K562 (cell line): ENCODE results near the gene SHISA9. TPM values are rescaled to one million over a fixed set of nuclear protein-coding genes. Genes with fewer than 3 reads are reported as not detected.

Source experiments
- ATAC-seq: fragments of 200-7000 bp; cut with Tn5 transposase; 3 replicates; pipeline ENCODE4 v1.9.1; 2020; ENCODE audit warnings: moderate library complexity
- BruUV-seq: library from RNA; stranded (reverse); fragments of 400-500 nt; replicated peaks from 2 replicates; lab custom pipeline; 2021; lab: Mats Ljungman, UMichigan
- CTCF ChIA-PET: fragments of 300-600 bp; formaldehyde crosslinking; extraction: SDS; loops from one replicate; lab custom pipeline; 2021; ENCODE audit warnings: low intra/inter-chr PET ratio; lab: Yijun Ruan, JAX
- POLR2A ChIA-PET: fragments of 300-600, 350-650 bp; sonication (Branson Sonifier 250); formaldehyde crosslinking; extraction: SDS; loops from one replicate; lab custom pipeline; 2021; ENCODE audit warnings: antibody characterized with exemption, inconsistent platforms; lab: Yijun Ruan, JAX
- DNase-seq, 4 experiments: peaks; one replicate each; pipeline versions ENCODE4 v3.0.0 to v3.0.0-alpha.2; 2011 to 2018; ENCODE audit warnings: low spot score in 3 of 4, mixed read lengths in 3 of 4; ENCODE audit errors: extremely low read depth in 1 of 4
- FAIRE-seq: peaks from 2 replicates; lab custom pipeline; 2011; peaks lifted over from hg19 to GRCh38; lab: Jason Lieb, UNC
- H2AFZ ChIP-seq: 2 replicates; pipeline ENCODE4 v1.6.0; 2011; ENCODE audit warnings: low read depth, low read length, control low read depth, inconsistent platforms
- H3K27ac ChIP-seq: fragments of 200-600 bp; 3 replicates; pipeline ENCODE4 v1.8.0; 2011; ENCODE audit warnings: low read depth, mild to moderate bottlenecking, control low read depth, inconsistent platforms, low read length, moderate library complexity, mixed read lengths; ENCODE audit errors: extremely low read depth
- H3K27me3 ChIP-seq, 2 experiments: fragments of 300-600 bp in 1 of 2; 2 replicates in 1 of 2; 3 replicates in 1 of 2; pipeline versions ENCODE4 v1.6.0 to v1.8.0; 2011; ENCODE audit warnings: inconsistent platforms in 2 of 2, low read length in 2 of 2, mild to moderate bottlenecking in 1 of 2, mixed read lengths in 1 of 2, moderate library complexity in 1 of 2; ENCODE audit not compliant: control insufficient read depth in 2 of 2, insufficient read depth in 2 of 2
- H3K36me3 ChIP-seq: fragments of 300-600 bp; 3 replicates; pipeline ENCODE4 v1.8.0; 2011; ENCODE audit warnings: mild to moderate bottlenecking, low read length, inconsistent platforms; ENCODE audit not compliant: control insufficient read depth, insufficient read depth
- H3K4me1 ChIP-seq, 2 experiments: fragments of 200-600 bp in 1 of 2; replicated peaks in 1 of 2; 2 replicates in 1 of 2; 3 replicates in 1 of 2; pipeline versions ENCODE4 v1.5.1 to v1.8.0; 2011; ENCODE audit warnings: inconsistent platforms in 2 of 2, low read length in 2 of 2, mild to moderate bottlenecking in 1 of 2, mixed read lengths in 1 of 2, moderate library complexity in 1 of 2; ENCODE audit not compliant: control insufficient read depth in 2 of 2, insufficient read depth in 2 of 2
- H3K4me2 ChIP-seq: 2 replicates; pipeline ENCODE4 v1.6.1; 2011; ENCODE audit warnings: low read length, control low read depth, inconsistent platforms, mixed read lengths; ENCODE audit not compliant: insufficient read depth
- H3K4me3 ChIP-seq: fragments of 200-600 bp; sonication (generic), shearing (Covaris generic); 2 replicates; pipeline ENCODE4 v1.5.1; 2016; ENCODE audit warnings: control low read depth, inconsistent platforms
- H3K79me2 ChIP-seq: fragments of 200-600 bp; 3 replicates; pipeline ENCODE4 v1.8.0; 2011; ENCODE audit warnings: low read length, inconsistent platforms; ENCODE audit not compliant: control insufficient read depth, insufficient read depth
- H3K9ac ChIP-seq, 2 experiments: 2 replicates each; pipeline versions ENCODE4 v1.6.0 to v1.6.1; 2011; ENCODE audit warnings: low read depth in 2 of 2, low read length in 2 of 2, control low read depth in 1 of 2, inconsistent platforms in 1 of 2, mild to moderate bottlenecking in 1 of 2, mixed read lengths in 1 of 2; ENCODE audit not compliant: insufficient read depth in 1 of 2
- H3K9me1 ChIP-seq: one replicate; pipeline ENCODE4 v1.6.0; 2011; ENCODE audit warnings: inconsistent platforms, mild to moderate bottlenecking, low read length, moderate library complexity; ENCODE audit not compliant: control insufficient read depth, insufficient read depth
- H3K9me3 ChIP-seq: replicated peaks from 2 replicates; pipeline ENCODE4 v1.5.1; 2011; ENCODE audit warnings: low read depth, low read length, inconsistent platforms; ENCODE audit not compliant: control insufficient read depth, insufficient read depth
- H4K20me1 ChIP-seq: replicated peaks from 2 replicates; pipeline ENCODE4 v1.6.1; 2011; ENCODE audit warnings: low read length, inconsistent platforms, mixed read lengths; ENCODE audit not compliant: control insufficient read depth, insufficient read depth
- CBX1 ChIP-seq: sonication (generic); IDR thresholded peaks from 2 replicates; pipeline ENCODE4 v1.6.1; 2016; ENCODE audit warnings: antibody characterized with exemption, low read depth, mild to moderate bottlenecking
- GABPB2 ChIP-seq: fragments of 250-450 bp; sonication (Bioruptor Pico); conservative IDR thresholded peaks from 2 replicates; pipeline ENCODE4 v1.5.1; 2021; ENCODE audit warnings: mild to moderate bottlenecking
- MTA2 ChIP-seq: fragments of 450-650 bp; IDR thresholded peaks from 2 replicates; pipeline ENCODE4 v1.6.1; 2016; ENCODE audit warnings: low read depth
- SAP30 ChIP-seq: fragments of 200-600 bp; sonication (generic); IDR thresholded peaks from 2 replicates; pipeline ENCODE4 v1.6.1; 2012; ENCODE audit warnings: borderline replicate concordance, low read depth, mild to moderate bottlenecking, moderate library complexity, low read length, control low read depth, inconsistent platforms; ENCODE audit not compliant: insufficient read depth, poor library complexity, severe bottlenecking
- SPI1 ChIP-seq: IDR thresholded peaks from 2 replicates; pipeline ENCODE4 v1.6.1; 2011; ENCODE audit warnings: low read depth, low read length, control low read depth, borderline replicate concordance
- TCF7 ChIP-seq: sonication (generic); IDR thresholded peaks from 2 replicates; pipeline ENCODE4 v1.6.1; 2016; ENCODE audit warnings: antibody characterized with exemption, borderline replicate concordance
- XRCC4 ChIP-seq: IDR thresholded peaks from one replicate; pipeline ENCODE4 v1.6.1; 2011; ENCODE audit not compliant: insufficient read depth, insufficient read length; ENCODE audit errors: extremely low read depth
- ZFX ChIP-seq: sonication (generic); formaldehyde crosslinking; IDR thresholded peaks from 2 replicates; pipeline ENCODE4 v1.8.0; 2022; ENCODE audit warnings: mild to moderate bottlenecking, missing genetic modification reagents, moderate library complexity
- WGBS: fragments of 100-300 bp; shearing (Covaris generic); methylation state at CpG from one replicate; pipeline ENCODE4 v1.1.6; 2016; ENCODE audit warnings: low coverage, mixed read lengths; ENCODE audit not compliant: insufficient coverage; ENCODE audit errors: missing lambda C conversion rate; 5-methylcytosine and 5-hydroxymethylcytosine counted together
- in situ Hi-C: fragments of 300-500 bp; cut with MboI; formaldehyde crosslinking; loops from 4 replicates; pipeline ENCODE4 v1.15.0; 2018; ENCODE audit warnings: inconsistent platforms, mixed read lengths
- intact Hi-C: fragments of 100-400 bp; cut with micrococcal nuclease; formaldehyde crosslinking; loops from 2 replicates; pipeline ENCODE4 v1.14.2; 2022
- polyA plus RNA-seq, 8 experiments: library from polyadenylated mRNA; depleted of rRNA in 4 of 8; stranded (reverse) in 5 of 8; unstranded in 3 of 8; fragments of >200 nt; fragmentation: Nextera tagmentation in 2 of 8; fragmentation: Illumina TruSeq in 1 of 8; extraction: Ambion mirVana in 2 of 8; extraction: Trizol in 1 of 8; gene quantifications; 2 replicates each; pipeline versions ENCODE4 v1.2.1 to v1.2.3, GENCODE V29; 2011 to 2014; ENCODE audit warnings: inconsistent platforms in 1 of 8, missing spikeins in 1 of 8
- total RNA-seq, 7 experiments: library from RNA; depleted of rRNA in 6 of 7; stranded (reverse); fragments of >200 nt in 6 of 7; fragmentation: Illumina TruSeq in 2 of 7; extraction: Trizol in 2 of 7; gene quantifications; 2 replicates each; pipeline versions ENCODE4 v1.2.1 to v1.2.3, GENCODE V29; 2011 to 2021; ENCODE audit warnings: low replicate concordance in 1 of 7
- TF ChIP-seq, protein P1 (sequence below): IDR thresholded peaks from 2 replicates; pipeline ENCODE4 v1.6.1; 2012; ENCODE audit warnings: low read depth, low read length, improper control_type of control experiment, borderline replicate concordance
- TF ChIP-seq, protein P2 (sequence below), 2 experiments: fragments of 450-650 bp; IDR thresholded peaks; 2 replicates each; pipeline ENCODE4 v1.6.1; 2016
- TF ChIP-seq, protein P3 (sequence below): fragments of 450-650 bp; IDR thresholded peaks from 2 replicates; pipeline ENCODE4 v1.6.1; 2016; ENCODE audit warnings: mild to moderate bottlenecking
- TF ChIP-seq, protein P4 (sequence below): sonication (generic); formaldehyde crosslinking; IDR thresholded peaks from 2 replicates; pipeline ENCODE4 v1.8.1; 2023; ENCODE audit warnings: mild to moderate bottlenecking, missing genetic modification reagents

The SHISA9 gene
- total and polyA plus RNA-seq, 9 of the 15 experiments (the other 6 are each of a cell fraction or from before 2014, with no cell fraction given) = under 0.01 to 0.16 (median 0.01) TPM; not detected in 6

DNA sequence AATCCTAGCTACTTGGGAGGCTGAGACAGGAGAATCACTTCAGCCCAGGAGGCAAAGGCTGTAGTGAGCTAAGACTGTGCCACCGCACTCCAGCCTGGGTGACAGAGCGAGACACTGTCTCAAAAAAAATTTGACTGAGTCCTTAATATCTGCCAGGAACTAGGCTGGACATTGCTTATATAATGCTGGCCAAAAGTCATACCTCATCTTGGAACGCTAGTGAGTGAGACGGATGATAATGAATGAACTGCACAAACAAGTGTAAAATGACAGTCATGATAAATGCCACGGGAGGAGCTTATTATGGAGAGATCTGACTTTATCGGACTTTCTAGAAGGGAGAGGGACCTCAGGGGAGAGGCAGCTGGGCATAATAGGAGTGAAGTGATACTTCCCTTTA is 327.6 kb downstream of the SHISA9 start:
- no peak overlapping the region for H3K4me2 ChIP-seq
- H3K9me3 ChIP-seq = no peaks in the 10 kb centered on the region
- WGBS = 4% methylated on average over 6 of the region's 6 CpGs
- no peak overlapping the region for H2AFZ ChIP-seq
- ATAC-seq (no peak), FAIRE-seq (no peak), DNase-seq (no peak)
- BruUV-seq = no TSS peak
- H4K20me1 ChIP-seq = no peaks in the 10 kb centered on the region
- no peak overlapping the region for H3K9ac ChIP-seq
- no peaks in the 10 kb centered on the region for H3K9me1 ChIP-seq
- H3K36me3 ChIP-seq = no peaks in the 10 kb centered on the region
- POLR2A ChIA-PET = no interaction called here
- H3K27ac ChIP-seq = no peak overlapping the region
- no peaks in the 10 kb centered on the region for H3K4me1 ChIP-seq
- in situ Hi-C loops (no loop called here), intact Hi-C loops (no loop called here)
- no peaks in the 10 kb centered on the region for H3K79me2 ChIP-seq
- H3K27me3 ChIP-seq = no peaks in the 10 kb centered on the region
- no peak overlapping the region for H3K4me3 ChIP-seq
- CTCF ChIA-PET = no interaction called here
- TF ChIP-seq TCF7 (no peak), ZFX (CRISPR knock-in tag) (no peak), MTA2 (no peak), SPI1 (no peak), GABPB2 (no peak), XRCC4 (no peak), SAP30 (no peak), CBX1 (no peak)
- TF ChIP-seq, protein P1, sequence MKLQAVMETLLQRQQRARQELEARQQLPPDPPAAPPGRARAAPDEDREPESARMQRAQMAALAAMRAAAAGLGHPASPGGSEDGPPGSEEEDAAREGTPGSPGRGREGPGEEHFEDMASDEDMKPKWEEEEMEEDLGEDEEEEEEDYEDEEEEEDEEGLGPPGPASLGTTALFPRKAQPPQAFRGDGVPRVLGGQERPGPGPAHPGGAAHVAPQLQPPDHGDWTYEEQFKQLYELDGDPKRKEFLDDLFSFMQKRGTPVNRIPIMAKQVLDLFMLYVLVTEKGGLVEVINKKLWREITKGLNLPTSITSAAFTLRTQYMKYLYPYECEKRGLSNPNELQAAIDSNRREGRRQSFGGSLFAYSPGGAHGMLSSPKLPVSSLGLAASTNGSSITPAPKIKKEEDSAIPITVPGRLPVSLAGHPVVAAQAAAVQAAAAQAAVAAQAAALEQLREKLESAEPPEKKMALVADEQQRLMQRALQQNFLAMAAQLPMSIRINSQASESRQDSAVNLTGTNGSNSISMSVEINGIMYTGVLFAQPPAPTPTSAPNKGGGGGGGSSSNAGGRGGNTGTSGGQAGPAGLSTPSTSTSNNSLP = no peak
- TF ChIP-seq, protein P2, sequence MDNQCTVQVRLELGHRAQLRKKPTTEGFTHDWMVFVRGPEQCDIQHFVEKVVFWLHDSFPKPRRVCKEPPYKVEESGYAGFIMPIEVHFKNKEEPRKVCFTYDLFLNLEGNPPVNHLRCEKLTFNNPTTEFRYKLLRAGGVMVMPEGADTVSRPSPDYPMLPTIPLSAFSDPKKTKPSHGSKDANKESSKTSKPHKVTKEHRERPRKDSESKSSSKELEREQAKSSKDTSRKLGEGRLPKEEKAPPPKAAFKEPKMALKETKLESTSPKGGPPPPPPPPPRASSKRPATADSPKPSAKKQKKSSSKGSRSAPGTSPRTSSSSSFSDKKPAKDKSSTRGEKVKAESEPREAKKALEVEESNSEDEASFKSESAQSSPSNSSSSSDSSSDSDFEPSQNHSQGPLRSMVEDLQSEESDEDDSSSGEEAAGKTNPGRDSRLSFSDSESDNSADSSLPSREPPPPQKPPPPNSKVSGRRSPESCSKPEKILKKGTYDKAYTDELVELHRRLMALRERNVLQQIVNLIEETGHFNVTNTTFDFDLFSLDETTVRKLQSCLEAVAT (IDR thresholded peaks at IDR 0.05) = no peak
- TF ChIP-seq, protein P3, sequence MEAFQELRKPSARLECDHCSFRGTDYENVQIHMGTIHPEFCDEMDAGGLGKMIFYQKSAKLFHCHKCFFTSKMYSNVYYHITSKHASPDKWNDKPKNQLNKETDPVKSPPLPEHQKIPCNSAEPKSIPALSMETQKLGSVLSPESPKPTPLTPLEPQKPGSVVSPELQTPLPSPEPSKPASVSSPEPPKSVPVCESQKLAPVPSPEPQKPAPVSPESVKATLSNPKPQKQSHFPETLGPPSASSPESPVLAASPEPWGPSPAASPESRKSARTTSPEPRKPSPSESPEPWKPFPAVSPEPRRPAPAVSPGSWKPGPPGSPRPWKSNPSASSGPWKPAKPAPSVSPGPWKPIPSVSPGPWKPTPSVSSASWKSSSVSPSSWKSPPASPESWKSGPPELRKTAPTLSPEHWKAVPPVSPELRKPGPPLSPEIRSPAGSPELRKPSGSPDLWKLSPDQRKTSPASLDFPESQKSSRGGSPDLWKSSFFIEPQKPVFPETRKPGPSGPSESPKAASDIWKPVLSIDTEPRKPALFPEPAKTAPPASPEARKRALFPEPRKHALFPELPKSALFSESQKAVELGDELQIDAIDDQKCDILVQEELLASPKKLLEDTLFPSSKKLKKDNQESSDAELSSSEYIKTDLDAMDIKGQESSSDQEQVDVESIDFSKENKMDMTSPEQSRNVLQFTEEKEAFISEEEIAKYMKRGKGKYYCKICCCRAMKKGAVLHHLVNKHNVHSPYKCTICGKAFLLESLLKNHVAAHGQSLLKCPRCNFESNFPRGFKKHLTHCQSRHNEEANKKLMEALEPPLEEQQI = no peak
- TF ChIP-seq, protein P4, sequence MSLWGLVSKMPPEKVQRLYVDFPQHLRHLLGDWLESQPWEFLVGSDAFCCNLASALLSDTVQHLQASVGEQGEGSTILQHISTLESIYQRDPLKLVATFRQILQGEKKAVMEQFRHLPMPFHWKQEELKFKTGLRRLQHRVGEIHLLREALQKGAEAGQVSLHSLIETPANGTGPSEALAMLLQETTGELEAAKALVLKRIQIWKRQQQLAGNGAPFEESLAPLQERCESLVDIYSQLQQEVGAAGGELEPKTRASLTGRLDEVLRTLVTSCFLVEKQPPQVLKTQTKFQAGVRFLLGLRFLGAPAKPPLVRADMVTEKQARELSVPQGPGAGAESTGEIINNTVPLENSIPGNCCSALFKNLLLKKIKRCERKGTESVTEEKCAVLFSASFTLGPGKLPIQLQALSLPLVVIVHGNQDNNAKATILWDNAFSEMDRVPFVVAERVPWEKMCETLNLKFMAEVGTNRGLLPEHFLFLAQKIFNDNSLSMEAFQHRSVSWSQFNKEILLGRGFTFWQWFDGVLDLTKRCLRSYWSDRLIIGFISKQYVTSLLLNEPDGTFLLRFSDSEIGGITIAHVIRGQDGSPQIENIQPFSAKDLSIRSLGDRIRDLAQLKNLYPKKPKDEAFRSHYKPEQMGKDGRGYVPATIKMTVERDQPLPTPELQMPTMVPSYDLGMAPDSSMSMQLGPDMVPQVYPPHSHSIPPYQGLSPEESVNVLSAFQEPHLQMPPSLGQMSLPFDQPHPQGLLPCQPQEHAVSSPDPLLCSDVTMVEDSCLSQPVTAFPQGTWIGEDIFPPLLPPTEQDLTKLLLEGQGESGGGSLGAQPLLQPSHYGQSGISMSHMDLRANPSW = no peak
